Medulla oblongata (tissue), 1 donor: Measurements from ENCODE around the gene FAU.

ENCODE experiments used
- DNase-seq: peaks from one replicate; pipeline ENCODE4 v3.0.0-alpha.2; 2015; ENCODE audit errors: extremely low spot score

The FAU gene

GRCh38 chr11:65136515-65137096 is 14.7 kb upstream of the FAU start:
- no peak for DNase-seq

GRCh38 chr11:65135633-65136145 is 13.8 kb upstream of the FAU start:
- no peak for DNase-seq

DNA sequence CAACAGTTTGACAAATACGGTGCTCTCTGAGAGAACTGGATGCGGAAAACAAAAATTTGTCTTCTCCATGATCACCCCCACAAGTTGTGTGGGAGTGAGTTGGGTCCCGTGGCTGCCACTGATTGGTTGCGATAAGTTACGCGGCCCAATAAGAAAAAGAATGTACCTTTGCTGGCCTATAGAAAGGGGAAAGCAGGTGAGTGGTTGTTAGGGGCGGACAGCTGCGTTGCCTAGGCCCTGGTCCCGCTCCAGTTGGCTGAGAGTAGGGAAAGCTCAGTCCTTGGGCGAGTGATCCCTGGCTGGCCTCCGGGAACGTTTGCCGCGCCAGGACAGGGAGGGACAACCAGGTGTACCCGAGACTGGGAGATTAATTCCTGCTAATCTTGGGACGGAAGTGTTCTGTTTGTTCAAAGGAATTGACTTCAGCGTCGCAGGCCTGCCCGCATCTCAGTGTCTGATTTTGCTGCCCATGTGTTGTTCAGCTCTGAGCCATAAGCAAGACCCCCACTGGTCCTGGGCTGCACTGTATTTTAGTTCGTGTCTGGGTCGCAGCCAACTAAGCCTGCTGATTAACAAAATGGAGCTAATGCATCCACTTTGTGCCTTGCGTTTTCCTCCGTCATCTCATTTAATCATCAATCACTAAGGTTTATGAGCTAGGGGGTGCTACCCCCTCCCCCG is 13.2 kb upstream of the FAU start:
- peak; percentile 94 for DNase-seq

- peak; percentile 95 for DNase-seq
Measured at GRCh38 chr11:65134240-65134951, 12.5 kb upstream of the FAU start, which contains the start of gene SYVN1. Gene SYVN1, minus strand, starts transcription at chr11:65134519. Its CDS starts 918 bp downstream, at chr11:65133601.

DNA sequence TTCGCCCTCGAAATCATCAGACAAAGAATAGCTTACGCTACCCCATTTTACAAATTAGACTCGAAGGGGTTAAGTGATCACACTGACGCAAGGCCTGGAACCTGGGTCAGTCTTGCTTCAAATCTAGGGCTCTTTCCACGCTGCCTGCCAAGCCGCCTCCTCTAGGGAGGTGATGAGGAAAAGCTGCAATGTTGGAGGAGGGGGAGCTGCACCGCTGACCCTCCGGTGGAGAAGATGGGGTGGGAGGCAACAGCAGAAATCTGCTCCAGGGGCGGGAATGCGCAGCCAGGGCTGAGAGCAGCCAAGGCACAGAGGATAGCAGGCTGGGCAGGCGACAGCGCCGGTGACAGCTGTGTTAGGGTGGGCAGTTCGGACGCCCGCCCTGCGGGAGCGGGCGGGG is 11.8 kb upstream of the FAU start:
- no peak for DNase-seq

- DNase-seq = no peak
Measured at GRCh38 chr11:65132988-65133700, 11.2 kb upstream of the FAU start.

- no peak for DNase-seq
Measured at GRCh38 chr11:65132238-65132987, 10.5 kb upstream of the FAU start.

- no peak for DNase-seq
Measured at GRCh38 chr11:65131895-65132237, 9.9 kb upstream of the FAU start.

GRCh38 chr11:65131417-65131776 is 9.5 kb upstream of the FAU start:
- DNase-seq = no peak

DNA sequence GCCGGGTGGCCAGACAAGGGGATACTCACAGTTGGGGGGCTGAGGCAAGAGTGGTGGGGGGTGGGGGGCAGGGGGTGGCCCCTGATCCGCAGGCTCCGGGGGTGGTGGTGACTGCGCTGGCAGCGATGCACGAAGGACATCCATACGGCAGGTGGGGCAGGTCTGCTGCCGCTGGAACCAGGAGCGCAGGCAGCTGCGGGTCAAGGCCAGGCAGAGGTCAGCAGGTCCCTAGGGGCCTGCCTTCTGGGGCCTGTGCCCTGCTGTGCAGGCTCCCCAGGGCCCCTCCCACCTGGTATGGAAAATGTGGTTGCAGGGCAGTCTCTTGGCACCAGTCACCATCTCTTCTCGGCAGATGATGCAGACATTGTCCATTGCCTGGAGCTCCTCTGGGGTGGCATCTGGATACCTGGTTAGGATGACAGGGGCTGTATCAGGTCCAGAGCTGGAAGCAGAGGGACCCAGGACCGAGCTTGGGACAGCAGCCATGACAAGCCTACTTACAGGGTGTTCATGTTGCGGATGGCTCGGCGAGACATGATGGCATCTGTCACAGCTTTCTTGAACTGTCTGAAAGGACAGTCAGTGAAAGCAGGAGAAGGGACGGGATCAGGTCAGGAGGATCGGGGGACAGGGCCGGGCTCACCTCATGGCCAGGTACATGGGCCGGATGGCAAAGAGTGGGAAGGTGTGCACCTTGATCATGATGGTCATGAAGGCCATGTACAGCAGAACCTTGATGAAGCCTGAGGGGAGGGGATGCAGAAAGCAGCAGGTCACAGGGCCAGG is 8.9 kb upstream of the FAU start:
- DNase-seq = no peak

DNA sequence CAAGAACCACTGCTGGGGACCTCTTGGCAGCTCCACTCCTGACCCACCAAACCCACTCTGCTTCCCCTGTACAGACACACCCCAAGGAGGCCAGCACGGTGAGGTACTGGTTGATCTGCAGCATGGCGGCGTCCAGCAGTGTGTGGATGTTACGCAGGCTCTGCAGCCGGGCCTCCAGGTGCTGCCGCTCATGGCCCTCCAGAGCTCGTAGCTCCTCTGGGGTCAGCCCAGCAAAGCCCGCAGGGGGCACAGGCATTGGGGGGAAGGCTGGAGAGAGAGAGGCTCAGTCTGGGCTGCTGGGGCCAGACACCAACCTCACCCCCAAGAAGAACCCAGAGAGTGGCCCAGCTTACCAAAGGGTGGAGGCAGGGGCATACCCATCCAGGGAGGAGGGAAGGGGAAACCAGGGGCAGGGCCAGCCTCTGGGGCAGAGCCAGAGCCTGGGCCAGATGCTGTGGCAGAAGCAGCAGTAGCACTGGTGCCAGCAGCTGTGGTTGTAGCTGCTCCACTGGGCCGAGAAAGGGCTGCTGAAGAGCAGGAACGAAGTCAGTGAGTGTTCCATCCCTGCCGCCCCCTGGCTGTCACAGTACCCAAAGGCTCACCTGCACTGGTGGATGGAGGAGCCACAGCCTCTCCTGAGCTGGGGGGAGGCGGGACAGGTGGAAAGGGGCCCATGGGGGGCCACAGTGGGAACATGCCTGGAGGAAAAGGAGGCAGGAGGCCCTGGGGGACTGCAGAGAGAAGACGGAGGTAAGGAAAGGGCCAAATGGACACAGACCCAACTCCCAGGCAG is 7.9 kb upstream of the FAU start:
- no peak for DNase-seq

- no peak for DNase-seq
Measured at GRCh38 chr11:65128182-65129145, 6.5 kb upstream of the FAU start.

DNA sequence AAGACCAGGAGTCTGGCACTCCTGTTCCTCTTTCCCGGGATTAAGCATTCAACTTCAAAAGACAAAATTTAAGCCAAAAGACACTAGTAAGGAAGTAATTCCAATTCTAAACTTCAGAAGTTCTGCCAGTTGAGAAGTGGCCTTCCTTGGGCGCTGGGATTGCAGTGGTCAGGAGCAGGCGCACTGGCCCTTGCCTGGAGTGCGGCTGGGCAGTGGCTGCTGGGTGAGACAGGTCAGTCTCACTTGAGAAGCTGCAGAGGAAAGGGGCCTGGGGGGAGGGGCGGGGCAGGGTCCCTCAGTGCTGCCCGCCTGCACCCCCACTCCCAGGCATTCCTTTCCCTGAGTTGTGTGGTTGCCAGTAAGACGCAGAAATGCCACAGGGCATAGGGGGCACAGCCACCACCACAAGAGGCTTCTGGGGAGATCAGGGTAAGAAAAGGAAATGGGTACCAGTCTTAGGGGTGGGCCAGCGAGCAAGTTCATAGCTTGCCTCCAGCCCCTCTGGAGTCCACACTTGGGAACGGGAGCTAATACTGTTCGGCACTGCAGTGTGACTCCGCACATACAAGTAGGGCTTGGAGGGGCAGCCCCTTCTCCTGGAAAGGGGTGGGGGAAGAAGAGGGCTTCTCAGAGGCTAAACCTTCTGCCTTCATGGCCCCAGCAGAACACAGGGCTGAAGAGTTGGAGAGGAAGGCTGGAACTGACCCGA is 5.7 kb upstream of the FAU start:
- no peak for DNase-seq

GRCh38 chr11:65126624-65127274 is 4.8 kb upstream of the FAU start:
- DNase-seq = no peak

- no peak for DNase-seq
Measured at GRCh38 chr11:65125197-65126056, 3.5 kb upstream of the FAU start.

- DNase-seq = no peak
Measured at GRCh38 chr11:65124480-65125196, 2.7 kb upstream of the FAU start.
